Thyroid gland (tissue), 4 donors: Measurements from ENCODE around the gene IMPG2.

Experiments
- POLR2A ChIP-seq, 2 donors: fragments of 450-650 bp; IDR thresholded peaks; one replicate each; pipeline ENCODE4 v1.6.1; 2017; ENCODE audit warnings: antibody characterized with exemption in 2 of 2, mild to moderate bottlenecking in 2 of 2, moderate library complexity in 1 of 2
- TF ChIP-seq, protein P1 (sequence below), 6 experiments: fragments of 200-600 bp in 3 of 6; fragments of 450-650 bp in 3 of 6; sonication (generic) in 3 of 6; IDR thresholded peaks; one replicate each; pipeline ENCODE4 v1.5.1; 2016 to 2019; ENCODE audit warnings: antibody characterized with exemption in 6 of 6, mild to moderate bottlenecking in 2 of 6, inconsistent platforms in 1 of 6, moderate library complexity in 1 of 6

- TF ChIP-seq, protein P1, sequence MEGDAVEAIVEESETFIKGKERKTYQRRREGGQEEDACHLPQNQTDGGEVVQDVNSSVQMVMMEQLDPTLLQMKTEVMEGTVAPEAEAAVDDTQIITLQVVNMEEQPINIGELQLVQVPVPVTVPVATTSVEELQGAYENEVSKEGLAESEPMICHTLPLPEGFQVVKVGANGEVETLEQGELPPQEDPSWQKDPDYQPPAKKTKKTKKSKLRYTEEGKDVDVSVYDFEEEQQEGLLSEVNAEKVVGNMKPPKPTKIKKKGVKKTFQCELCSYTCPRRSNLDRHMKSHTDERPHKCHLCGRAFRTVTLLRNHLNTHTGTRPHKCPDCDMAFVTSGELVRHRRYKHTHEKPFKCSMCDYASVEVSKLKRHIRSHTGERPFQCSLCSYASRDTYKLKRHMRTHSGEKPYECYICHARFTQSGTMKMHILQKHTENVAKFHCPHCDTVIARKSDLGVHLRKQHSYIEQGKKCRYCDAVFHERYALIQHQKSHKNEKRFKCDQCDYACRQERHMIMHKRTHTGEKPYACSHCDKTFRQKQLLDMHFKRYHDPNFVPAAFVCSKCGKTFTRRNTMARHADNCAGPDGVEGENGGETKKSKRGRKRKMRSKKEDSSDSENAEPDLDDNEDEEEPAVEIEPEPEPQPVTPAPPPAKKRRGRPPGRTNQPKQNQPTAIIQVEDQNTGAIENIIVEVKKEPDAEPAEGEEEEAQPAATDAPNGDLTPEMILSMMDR (IDR thresholded peaks at IDR 0.05), result no peak
- TF ChIP-seq POLR2A (IDR thresholded peaks at IDR 0.05), result no peak
These were observed 140.7 kb downstream of the IMPG2 start for GRCh38 chr3:101179637-101180036.
